Ishikawa (cell line): ENCODE results near the gene NEIL3.

Experiments
- CREB1 ChIP-seq: IDR thresholded peaks from 2 replicates; pipeline ENCODE4 v1.6.1; 2012; ENCODE audit warnings: low read depth
- EGR1 ChIP-seq: IDR thresholded peaks from 2 replicates; pipeline ENCODE4 v1.6.1; 2012
- EP300 ChIP-seq: IDR thresholded peaks from 2 replicates; pipeline ENCODE4 v1.6.1; 2012; ENCODE audit warnings: borderline replicate concordance
- RAD21 ChIP-seq: IDR thresholded peaks from 2 replicates; pipeline ENCODE4 v1.6.1; 2012; ENCODE audit warnings: low read depth
- TAF1 ChIP-seq: IDR thresholded peaks from 2 replicates; pipeline ENCODE4 v1.6.1; 2012; ENCODE audit warnings: low read depth, mild to moderate bottlenecking
- TCF12 ChIP-seq: IDR thresholded peaks from 2 replicates; pipeline ENCODE4 v1.6.1; 2012; ENCODE audit warnings: low read depth
- USF1 ChIP-seq: IDR thresholded peaks from 2 replicates; pipeline ENCODE4 v1.6.1; 2012
- YY1 ChIP-seq: IDR thresholded peaks from 2 replicates; pipeline ENCODE4 v1.6.1; 2012; ENCODE audit warnings: low read depth
- ZBTB7A ChIP-seq: IDR thresholded peaks from 2 replicates; pipeline ENCODE4 v1.6.1; 2012; ENCODE audit warnings: low read depth
- TF ChIP-seq, protein P1 (sequence below): IDR thresholded peaks from 2 replicates; pipeline ENCODE4 v1.6.1; 2012; ENCODE audit warnings: low read depth, mild to moderate bottlenecking

DNA sequence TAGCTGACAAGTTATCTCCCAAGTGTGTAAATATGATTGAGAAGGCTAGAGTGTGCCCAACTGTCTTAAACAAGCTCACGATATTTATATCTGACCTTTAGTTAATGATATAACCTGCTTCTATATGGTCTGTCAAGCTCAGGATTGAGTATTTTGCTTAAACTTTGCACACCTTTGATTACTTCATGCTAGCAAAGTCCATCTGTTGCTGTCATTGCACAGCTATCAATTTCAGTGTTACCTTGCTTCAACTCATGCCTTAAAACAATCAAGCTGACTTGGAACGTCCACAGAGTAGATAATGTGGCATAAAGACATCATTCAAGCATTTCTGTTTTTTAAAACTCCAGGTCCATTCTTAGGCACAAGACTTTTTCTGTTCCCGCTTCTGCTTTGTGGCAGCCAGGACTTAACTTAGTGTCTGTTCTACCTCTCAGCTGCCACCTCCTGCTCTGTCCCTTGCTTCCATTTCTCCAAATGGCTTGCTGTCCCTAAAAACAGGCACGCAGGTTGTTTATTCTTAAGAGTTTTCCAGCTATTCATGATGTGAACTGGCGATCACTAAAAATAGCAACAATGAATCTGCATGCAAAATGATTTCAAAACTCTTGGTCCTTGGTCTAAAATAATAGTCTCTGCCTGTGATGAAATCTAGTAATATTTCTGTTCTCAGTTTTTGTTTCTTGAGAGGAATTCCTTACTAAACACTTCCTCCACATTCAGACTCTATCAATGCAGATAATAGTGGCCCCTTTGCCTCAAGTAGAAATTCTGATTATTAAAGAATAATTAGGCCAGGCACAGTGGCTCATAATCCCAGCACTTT is 16.3 kb upstream of the NEIL3 start:
- TF ChIP-seq ZBTB7A (no peak), CREB1 (no peak), TCF12 (no peak), EP300 (no peak), RAD21 (no peak), YY1 (no peak), EGR1 (no peak), TAF1 (no peak), USF1 (no peak)
- TF ChIP-seq, protein P1, sequence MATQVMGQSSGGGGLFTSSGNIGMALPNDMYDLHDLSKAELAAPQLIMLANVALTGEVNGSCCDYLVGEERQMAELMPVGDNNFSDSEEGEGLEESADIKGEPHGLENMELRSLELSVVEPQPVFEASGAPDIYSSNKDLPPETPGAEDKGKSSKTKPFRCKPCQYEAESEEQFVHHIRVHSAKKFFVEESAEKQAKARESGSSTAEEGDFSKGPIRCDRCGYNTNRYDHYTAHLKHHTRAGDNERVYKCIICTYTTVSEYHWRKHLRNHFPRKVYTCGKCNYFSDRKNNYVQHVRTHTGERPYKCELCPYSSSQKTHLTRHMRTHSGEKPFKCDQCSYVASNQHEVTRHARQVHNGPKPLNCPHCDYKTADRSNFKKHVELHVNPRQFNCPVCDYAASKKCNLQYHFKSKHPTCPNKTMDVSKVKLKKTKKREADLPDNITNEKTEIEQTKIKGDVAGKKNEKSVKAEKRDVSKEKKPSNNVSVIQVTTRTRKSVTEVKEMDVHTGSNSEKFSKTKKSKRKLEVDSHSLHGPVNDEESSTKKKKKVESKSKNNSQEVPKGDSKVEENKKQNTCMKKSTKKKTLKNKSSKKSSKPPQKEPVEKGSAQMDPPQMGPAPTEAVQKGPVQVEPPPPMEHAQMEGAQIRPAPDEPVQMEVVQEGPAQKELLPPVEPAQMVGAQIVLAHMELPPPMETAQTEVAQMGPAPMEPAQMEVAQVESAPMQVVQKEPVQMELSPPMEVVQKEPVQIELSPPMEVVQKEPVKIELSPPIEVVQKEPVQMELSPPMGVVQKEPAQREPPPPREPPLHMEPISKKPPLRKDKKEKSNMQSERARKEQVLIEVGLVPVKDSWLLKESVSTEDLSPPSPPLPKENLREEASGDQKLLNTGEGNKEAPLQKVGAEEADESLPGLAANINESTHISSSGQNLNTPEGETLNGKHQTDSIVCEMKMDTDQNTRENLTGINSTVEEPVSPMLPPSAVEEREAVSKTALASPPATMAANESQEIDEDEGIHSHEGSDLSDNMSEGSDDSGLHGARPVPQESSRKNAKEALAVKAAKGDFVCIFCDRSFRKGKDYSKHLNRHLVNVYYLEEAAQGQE, result no peak
